Colonic mucosa (tissue), 4 donors: ENCODE measurements around the gene MTR. TPM values are rescaled to one million over a fixed set of nuclear protein-coding genes. Genes with fewer than 3 reads are reported as not detected.
"Not testable (repeated sequence)": the region's sequence is repeated elsewhere in the genome, so short reads cannot be mapped to it uniquely, and the experiment has no call there.

Source experiments
- DNase-seq: peaks from one replicate; pipeline ENCODE4 v3.0.0-alpha.2; 2020
- H3K27ac ChIP-seq: fragments of 200-600 bp; one replicate; pipeline ENCODE4 v1.8.0; 2021
- H3K27me3 ChIP-seq: fragments of 200-600 bp; one replicate; pipeline ENCODE4 v1.8.0; 2021
- H3K36me3 ChIP-seq: fragments of 200-600 bp; one replicate; pipeline ENCODE4 v1.8.0; 2021
- H3K4me1 ChIP-seq: fragments of 200-600 bp; one replicate; pipeline ENCODE4 v1.8.0; 2021; ENCODE audit warnings: mild to moderate bottlenecking
- H3K4me3 ChIP-seq: fragments of 200-600 bp; one replicate; pipeline ENCODE4 v1.8.0; 2021
- H3K9ac ChIP-seq, 2 donors: one replicate each; pipeline ENCODE4 v1.7.0; 2013; ENCODE audit warnings: control low read depth in 2 of 2, low read depth in 2 of 2, low read length in 2 of 2
- H3K9me3 ChIP-seq: fragments of 200-600 bp; one replicate; pipeline ENCODE4 v1.8.0; 2021
- intact Hi-C: fragments of 100-400 bp; cut with DNase I; formaldehyde crosslinking; loops from one replicate; pipeline ENCODE4 v1.14.1; 2022
- total RNA-seq, 2 donors: library from RNA; stranded (reverse); fragmentation: NEBNext Ultra II Directional in 1 of 2; extraction: Animal tissue kit (Norgen Biotek cat#: 25700) in 1 of 2; gene quantifications; one replicate each; pipeline ENCODE4 v1.2.1, GENCODE V29; 2021
- TF ChIP-seq, protein P1 (sequence below): fragments of 200-600 bp; IDR thresholded peaks from one replicate; pipeline ENCODE4 v1.8.0; 2022; ENCODE audit warnings: antibody characterized with exemption, mild to moderate bottlenecking
- donor health status: healthy.
- donor health status: DM: no; HTN: no; CAD: no.
- donor health status: DM: no; HTN: no; CAD: no.

MTR gene
- total RNA-seq, 2 donors from 2014 or later, result 20.5 to 24.4 TPM

DNA sequence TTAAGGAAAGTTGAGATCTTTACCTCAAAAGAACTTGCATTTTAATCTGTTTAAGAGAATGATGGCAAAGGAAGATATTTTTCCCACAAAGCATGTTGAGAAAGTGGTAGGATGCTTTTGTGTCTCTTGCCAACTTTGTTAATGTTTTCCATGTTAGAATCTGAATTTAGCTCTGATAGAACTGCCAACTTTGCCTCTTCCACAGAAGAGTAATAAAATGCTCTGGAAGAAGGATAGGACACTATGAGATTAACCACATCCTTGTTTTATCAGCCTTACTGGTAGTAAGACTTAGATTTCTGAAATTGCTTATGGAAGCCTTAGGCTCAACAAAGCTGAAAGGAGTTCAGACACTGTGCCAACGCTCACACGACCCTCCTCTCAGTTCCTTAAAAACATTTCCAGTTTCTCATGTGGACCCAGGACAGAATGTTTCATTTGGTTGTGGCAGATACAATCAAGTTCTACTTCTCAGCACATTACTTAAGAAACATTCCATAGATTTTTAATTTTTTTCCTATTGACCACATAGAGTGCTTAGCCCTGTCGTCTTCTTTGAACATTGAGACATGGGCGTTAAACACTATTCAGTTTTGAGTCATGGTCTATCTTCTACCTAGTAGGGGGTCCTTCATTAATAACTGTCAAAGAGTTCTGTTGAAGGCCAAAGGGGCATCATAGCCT lies 59.0 kb downstream of the MTR start:
- TF ChIP-seq, protein P1, sequence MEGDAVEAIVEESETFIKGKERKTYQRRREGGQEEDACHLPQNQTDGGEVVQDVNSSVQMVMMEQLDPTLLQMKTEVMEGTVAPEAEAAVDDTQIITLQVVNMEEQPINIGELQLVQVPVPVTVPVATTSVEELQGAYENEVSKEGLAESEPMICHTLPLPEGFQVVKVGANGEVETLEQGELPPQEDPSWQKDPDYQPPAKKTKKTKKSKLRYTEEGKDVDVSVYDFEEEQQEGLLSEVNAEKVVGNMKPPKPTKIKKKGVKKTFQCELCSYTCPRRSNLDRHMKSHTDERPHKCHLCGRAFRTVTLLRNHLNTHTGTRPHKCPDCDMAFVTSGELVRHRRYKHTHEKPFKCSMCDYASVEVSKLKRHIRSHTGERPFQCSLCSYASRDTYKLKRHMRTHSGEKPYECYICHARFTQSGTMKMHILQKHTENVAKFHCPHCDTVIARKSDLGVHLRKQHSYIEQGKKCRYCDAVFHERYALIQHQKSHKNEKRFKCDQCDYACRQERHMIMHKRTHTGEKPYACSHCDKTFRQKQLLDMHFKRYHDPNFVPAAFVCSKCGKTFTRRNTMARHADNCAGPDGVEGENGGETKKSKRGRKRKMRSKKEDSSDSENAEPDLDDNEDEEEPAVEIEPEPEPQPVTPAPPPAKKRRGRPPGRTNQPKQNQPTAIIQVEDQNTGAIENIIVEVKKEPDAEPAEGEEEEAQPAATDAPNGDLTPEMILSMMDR, result no peak
- intact Hi-C loops, result no loop called here
- Histone ChIP-seq H3K27me3 (no peaks in the 10 kb centered on the region), H3K9me3 (no peaks in the 10 kb centered on the region), H3K4me1 (no peaks in the 10 kb centered on the region), H3K9ac (no peak overlapping the region), H3K27ac (no peak overlapping the region), H3K36me3 (peaks cover 4% of the 10 kb centered on the region), H3K4me3 (no peak overlapping the region)
- DNase-seq, result no peak

DNA sequence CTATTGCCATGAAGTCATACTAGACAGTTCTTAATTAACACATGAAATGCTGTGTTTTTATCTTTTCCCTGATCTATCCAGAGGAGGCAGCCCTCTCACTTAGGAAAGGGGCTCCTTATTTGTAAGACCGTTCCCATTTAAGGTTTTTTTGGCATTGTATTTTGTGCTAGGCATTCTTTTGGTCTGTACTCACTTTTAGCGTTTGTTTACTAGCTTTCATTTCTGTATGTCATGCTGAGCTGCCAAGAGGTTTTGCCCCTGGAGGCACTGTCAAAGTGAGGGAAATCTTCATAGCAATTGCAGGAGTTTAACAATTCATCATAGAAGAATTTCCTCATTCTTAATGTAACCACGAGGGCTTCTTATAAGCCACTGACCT lies 59.5 kb downstream of the MTR start:
- no peaks in the 10 kb centered on the region for H3K4me1 ChIP-seq
- peaks cover 4% of the 10 kb centered on the region for H3K36me3 ChIP-seq

DNA sequence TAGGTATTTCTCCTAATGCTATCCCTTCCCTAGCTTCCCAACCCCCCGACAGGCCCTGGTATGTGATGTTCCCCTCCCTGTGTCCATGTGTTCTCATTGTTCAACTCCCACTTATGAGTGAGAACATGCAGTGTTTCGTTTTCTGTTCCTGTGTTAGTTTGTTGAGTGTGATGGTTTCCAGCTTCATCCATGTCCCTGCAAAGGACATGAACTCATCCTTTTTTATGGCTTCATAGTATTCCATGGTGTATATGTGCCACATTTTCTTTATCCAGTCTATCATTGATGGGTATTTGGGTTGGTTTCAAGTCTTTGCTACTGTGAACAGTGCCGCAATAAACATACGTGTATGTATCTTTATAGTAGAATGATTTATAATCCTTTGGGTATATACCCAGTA lies 61.6 kb downstream of the MTR start:
- intact Hi-C loops, H3K9ac ChIP-seq, H3K9me3 ChIP-seq, H3K36me3 ChIP-seq, H3K27me3 ChIP-seq, H3K27ac ChIP-seq, H3K4me3 ChIP-seq, DNase-seq, H3K4me1 ChIP-seq: not testable (repeated sequence)

More for the DNA sequence above, 59.5 kb downstream of the MTR start:
- H3K27me3 ChIP-seq, result no peaks in the 10 kb centered on the region
- TF ChIP-seq, protein P1, result no peak
- H3K4me3 ChIP-seq, result no peak overlapping the region
- DNase-seq, result no peak
- no peak overlapping the region for H3K9ac ChIP-seq
- no peaks in the 10 kb centered on the region for H3K9me3 ChIP-seq
- intact Hi-C loops, result no loop called here
- no peak overlapping the region for H3K27ac ChIP-seq

DNA sequence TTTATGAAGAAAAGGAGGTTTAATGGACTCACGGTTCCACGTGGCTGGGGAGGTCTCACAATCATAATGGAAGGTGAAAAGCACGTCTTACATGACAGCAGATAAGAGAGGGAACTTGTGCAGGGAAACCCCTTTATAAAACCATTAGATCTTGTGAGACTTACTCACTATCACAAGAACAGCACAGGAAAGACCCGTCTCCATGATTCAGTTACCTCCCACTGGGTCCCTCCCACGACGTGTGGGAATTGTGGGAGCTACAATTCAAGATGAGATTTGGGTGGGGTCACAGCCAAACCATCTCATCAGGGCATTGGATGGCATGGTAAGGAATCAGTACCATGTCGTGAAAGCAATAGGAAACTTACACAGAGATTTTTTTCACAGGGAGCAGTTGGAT lies 63.1 kb downstream of the MTR start:
- TF ChIP-seq, protein P1, result no peak
- no peak overlapping the region for H3K27ac ChIP-seq
- DNase-seq, result no peak
- H3K9me3 ChIP-seq, result no peaks in the 10 kb centered on the region
- H3K4me1 ChIP-seq, result no peaks in the 10 kb centered on the region
- H3K27me3 ChIP-seq, result no peaks in the 10 kb centered on the region
- intact Hi-C loops, result no loop called here
- no peak overlapping the region for H3K9ac ChIP-seq
- no peak overlapping the region for H3K4me3 ChIP-seq
- peaks cover 4% of the 10 kb centered on the region for H3K36me3 ChIP-seq

DNA sequence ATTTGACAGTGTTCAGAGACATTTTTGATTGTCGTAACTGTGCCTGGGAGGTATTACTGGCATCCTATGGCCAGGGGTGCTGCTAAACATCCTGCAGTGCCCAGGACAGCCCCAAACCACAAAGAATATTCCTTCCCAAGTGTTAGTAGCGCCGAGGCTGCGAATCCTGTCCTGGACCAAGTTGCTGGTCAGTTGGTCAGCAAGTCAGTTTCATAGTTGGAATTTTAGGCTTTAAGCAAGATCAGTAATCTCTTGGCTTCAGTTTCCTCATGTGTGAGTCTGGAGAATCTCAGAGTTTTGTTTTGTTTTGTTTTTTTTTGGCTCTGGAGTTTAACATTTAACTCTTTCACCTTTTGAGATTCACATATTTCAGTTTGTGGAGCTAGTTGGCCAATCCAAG lies 65.0 kb downstream of the MTR start:
- DNase-seq, result no peak

DNA sequence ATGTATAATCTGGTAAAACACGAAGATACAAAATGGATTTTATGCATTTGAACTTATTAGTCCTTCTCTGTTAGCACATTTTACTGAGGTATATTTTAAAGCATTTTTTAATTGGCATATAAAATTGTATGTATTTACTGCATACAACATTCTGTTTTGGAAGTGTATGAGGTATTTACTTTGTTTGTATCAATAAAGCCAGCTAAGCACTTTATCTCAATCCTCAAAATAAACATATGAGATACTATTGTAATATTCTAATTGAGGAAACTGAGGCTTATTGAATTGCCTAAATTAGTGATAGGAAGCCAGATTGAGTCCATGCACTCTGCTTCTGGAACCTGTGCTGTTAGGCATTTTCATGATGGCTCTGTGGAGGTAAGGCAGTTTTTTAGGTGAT lies 65.6 kb downstream of the MTR start:
- Histone ChIP-seq H3K27me3 (no peaks in the 10 kb centered on the region), H3K9me3 (no peaks in the 10 kb centered on the region), H3K4me1 (no peaks in the 10 kb centered on the region), H3K36me3 (peaks cover 4% of the 10 kb centered on the region), H3K4me3 (no peak overlapping the region), H3K9ac (no peak overlapping the region), H3K27ac (no peak overlapping the region)
- intact Hi-C loops, result no loop called here
- TF ChIP-seq, protein P1, result no peak
- DNase-seq, result no peak

More for the DNA sequence above, 65.0 kb downstream of the MTR start:
- Histone ChIP-seq H3K9ac (no peak overlapping the region), H3K27ac (no peak overlapping the region), H3K4me1 (no peaks in the 10 kb centered on the region), H3K9me3 (no peaks in the 10 kb centered on the region), H3K36me3 (peaks cover 4% of the 10 kb centered on the region), H3K27me3 (no peaks in the 10 kb centered on the region), H3K4me3 (no peak overlapping the region)
- intact Hi-C loops, result no loop called here
- TF ChIP-seq, protein P1, result no peak
